ENCODE results near the gene KRT33B. TPM values are rescaled to one million over a fixed set of nuclear protein-coding genes. Genes with fewer than 3 reads are reported as not detected.

KRT33B gene
- total and polyA plus RNA-seq, 2 of the 4 experiments (the other 2 are of a cell fraction): 0.18 to 0.22 TPM

GRCh38 chr17:41415411-41415810, 45.8 kb upstream of the KRT33B start:
- H3K9me3 ChIP-seq (ENCODE audit: control insufficient read depth, insufficient read depth, low read length): no peaks in the 10 kb centered on the region
- peak overlapping the region; percentile 77 for H2BK20ac ChIP-seq (ENCODE audit: low read depth, low read length)
- H4K20me1 ChIP-seq (ENCODE audit: insufficient read depth, low read length): no peaks in the 10 kb centered on the region
- BruUV-seq (replicated peaks): no TSS peak
- peaks cover 30% of the 10 kb centered on the region for H3K4me1 ChIP-seq (ENCODE audit: control insufficient read depth, insufficient read depth, low read length)
- peak overlapping the region; percentile 59 for H2AK5ac ChIP-seq (ENCODE audit: low read depth, low read length)
- H3K4me3 ChIP-seq (ENCODE audit: insufficient read depth, low read depth, low read length): no peak overlapping the region
- no peak overlapping the region for H3K4me2 ChIP-seq (ENCODE audit: low read depth, low read length)
- ATAC-seq (ENCODE audit: low read depth) (peak; percentile 21), DNase-seq (peak; percentile 7)
- dilution Hi-C loops (cut with HindIII; ENCODE audit: low sequenced_read_pairs, unreplicated experiment) (no loop called here), in situ Hi-C loops (cut with MboI; ENCODE audit: low sequenced_read_pairs) (no loop called here), intact Hi-C loops (cut with micrococcal nuclease) (no loop called here)
- peak overlapping the region; percentile 21 to 61; a peak in 3 of 4 replicates for H4K8ac ChIP-seq (ENCODE audit: low read depth in 2 of 2, low read length in 2 of 2)
- H3K23ac ChIP-seq (ENCODE audit: low read depth, low read length): peak overlapping the region; percentile 29; the same call in 1 of the 2 replicates
- no peaks in the 10 kb centered on the region for H3K27me3 ChIP-seq (ENCODE audit: control insufficient read depth, insufficient read depth, low read length)
- H2BK5ac ChIP-seq (ENCODE audit: low read depth, low read length, poor library complexity, severe bottlenecking): peak overlapping the region; percentile 89
- no peaks in the 10 kb centered on the region for H3K36me3 ChIP-seq (ENCODE audit: control insufficient read depth, insufficient read depth, low read length)
- peak overlapping the region; percentile 61 for H3K27ac ChIP-seq (ENCODE audit: insufficient read depth, low read length)
- no peak overlapping the region for H3K56ac ChIP-seq (ENCODE audit: extremely low read depth, insufficient read depth, low read length)
- H2BK120ac ChIP-seq (ENCODE audit: low read depth, low read length): peak overlapping the region; percentile 86
- peak overlapping the region; percentile 79 for H3K18ac ChIP-seq (ENCODE audit: low read depth, low read length)
- H3K9me1 ChIP-seq (ENCODE audit: insufficient read depth, low read length): peaks cover 24% of the 10 kb centered on the region
- no peak overlapping the region for H2AFZ ChIP-seq (replicated peaks; ENCODE audit: low read length, poor library complexity)
- H3K79me1 ChIP-seq (ENCODE audit: low read depth in 1 of 2, low read length in 2 of 2): no peaks in the 10 kb centered on the region
- peak overlapping the region; percentile 76 for H3K4ac ChIP-seq (ENCODE audit: low read depth, low read length)
- TF ChIP-seq BHLHE40 (IDR thresholded peaks at IDR 0.05; ENCODE audit: low read depth, low read length) (no peak), RAD21 (IDR thresholded peaks at IDR 0.05; ENCODE audit: low read length) (no peak), CHD1 (IDR thresholded peaks at IDR 0.05; ENCODE audit: low read depth, low read length) (no peak), USF2 (IDR thresholded peaks at IDR 0.05; ENCODE audit: low read depth, low read length) (no peak), NFE2L2 (IDR thresholded peaks at IDR 0.05; ENCODE audit: low read depth, low read length) (no peak), POLR2A (IDR thresholded peaks at IDR 0.05; ENCODE audit: low read depth, low read length) (no peak), FOS (IDR thresholded peaks at IDR 0.05; ENCODE audit: low read depth, low read length) (no peak), RFX5 (IDR thresholded peaks at IDR 0.05; ENCODE audit: low read depth, low read length) (no peak), CEBPB (IDR thresholded peaks at IDR 0.05; ENCODE audit: low read depth, low read length) (no peak), MXI1 (IDR thresholded peaks at IDR 0.05; ENCODE audit: borderline replicate concordance, low read depth, low read length) (no peak), SMC3 (IDR thresholded peaks at IDR 0.05; ENCODE audit: low read depth, low read length) (no peak), RCOR1 (IDR thresholded peaks at IDR 0.05; ENCODE audit: insufficient replicate concordance, low read length) (no peak), ELK1 (IDR thresholded peaks at IDR 0.05; ENCODE audit: borderline replicate concordance, low read depth, low read length) (no peak), MAFK (IDR thresholded peaks at IDR 0.05; ENCODE audit: low read depth, low read length) (no peak), CTCF (conservative IDR thresholded peaks at IDR 0.05; ENCODE audit: low read depth, low read length) (no peak)
- ChIA-PET CTCF (interaction anchor here (0.8 to 1.0 kb wide), 2 partner anchors 18 to 597 kb away, joined by 3 read pairs; no protein-coding TSS in a partner anchor), POLR2A (ENCODE audit: unreplicated experiment) (no interaction called here)
- 80% methylated on average over 1 of the region's 4 CpGs; no CpG with 5 or more reads in 1 of the 2 experiments for WGBS, 2 experiments (ENCODE audit: extremely low coverage in 2 of 2, insufficient read length in 1 of 2)
- H4K5ac ChIP-seq (ENCODE audit: low read depth, low read length): peak overlapping the region; percentile 61; the same call in 1 of the 2 replicates
- H3K14ac ChIP-seq (replicated peaks; ENCODE audit: low read depth, low read length): peak overlapping the region; percentile 70; the same call in 1 of the 2 replicates
- H4K91ac ChIP-seq (ENCODE audit: insufficient read depth, low read depth, low read length): peak overlapping the region; percentile 80
- H2BK15ac ChIP-seq (ENCODE audit: low read depth, low read length): peak overlapping the region; percentile 64; the same call in 2 of the 3 replicates
- H3K9ac ChIP-seq (ENCODE audit: low read depth, low read length): no peak overlapping the region
- no peak overlapping the region for H2AK9ac ChIP-seq (replicated peaks; ENCODE audit: low read depth, low read length, poor library complexity)

Data from IMR-90 (cell line).